Heart left ventricle (tissue), 16 donors: ENCODE measurements around the gene KIF24. TPM values are rescaled to one million over a fixed set of nuclear protein-coding genes. Genes with fewer than 3 reads are reported as not detected.
A peak's percentile ranks its signal among the peaks of the same experiment; 100 is the strongest.

Experiments used
- ATAC-seq, 4 donors: fragments of 200-7000 bp; cut with Tn5 transposase; one replicate each; pipeline ENCODE4 v1.9.1; 2020 to 2022; ENCODE audit warnings: moderate library complexity in 4 of 4, mild to moderate bottlenecking in 3 of 4, moderate number of reproducible peaks in 1 of 4
- DNase-seq, 5 donors: peaks; one replicate each; pipeline ENCODE4 v3.0.0-alpha.2; 2020
- H3K27ac ChIP-seq, 12 donors: fragments of 200-600 bp; sonication (generic) in 4 of 12; one replicate each; pipeline versions ENCODE4 v1.5.0 to v1.8.0; 2016 to 2022; ENCODE audit warnings: mild to moderate bottlenecking in 2 of 12
- H3K27me3 ChIP-seq, 9 donors: fragments of 200-600 bp; sonication (generic) in 2 of 9; one replicate each; pipeline versions ENCODE4 v1.5.1 to v1.8.0; 2016 to 2022; ENCODE audit warnings: mild to moderate bottlenecking in 3 of 9
- H3K36me3 ChIP-seq, 9 donors: fragments of 200-600 bp; sonication (generic) in 2 of 9; one replicate each; pipeline versions ENCODE4 v1.5.0 to v1.8.0; 2018 to 2022; ENCODE audit warnings: mild to moderate bottlenecking in 2 of 9
- H3K4me1 ChIP-seq, 12 donors: fragments of 200-600 bp; sonication (generic) in 4 of 12; one replicate each; pipeline versions ENCODE4 v1.5.0 to v1.8.0; 2016 to 2022; ENCODE audit warnings: mild to moderate bottlenecking in 3 of 12
- H3K4me3 ChIP-seq, 12 donors: fragments of 200-600 bp; sonication (generic) in 4 of 12; one replicate each; pipeline versions ENCODE4 v1.5.0 to v1.8.0; 2017 to 2022; ENCODE audit warnings: mild to moderate bottlenecking in 9 of 12, moderate library complexity in 4 of 12
- H3K9me3 ChIP-seq, 12 donors: fragments of 200-600 bp; sonication (generic) in 4 of 12; one replicate each; pipeline versions ENCODE4 v1.5.0 to v1.8.0; 2016 to 2022; ENCODE audit warnings: mild to moderate bottlenecking in 1 of 12
- CTCF ChIP-seq, 12 donors: fragments of 200-600 bp; sonication (generic) in 4 of 12; IDR thresholded peaks; one replicate each; pipeline versions ENCODE4 v1.5.0 to v1.8.0; 2018 to 2022; ENCODE audit warnings: antibody characterized with exemption in 12 of 12, mild to moderate bottlenecking in 5 of 12
- POLR2A ChIP-seq, 2 donors: fragments of 450-650 bp; IDR thresholded peaks; one replicate each; pipeline ENCODE4 v1.6.1; 2017; ENCODE audit warnings: antibody characterized with exemption in 2 of 2, mild to moderate bottlenecking in 2 of 2, moderate library complexity in 2 of 2
- WGBS, 4 donors: extraction: QIAGEN DNeasy Blood & Tissue Kit in 2 of 4; methylation state at CpG; one replicate each; pipeline versions ENCODE4 v1.1.5 to v1.1.7; 2013 to 2018; 5-methylcytosine and 5-hydroxymethylcytosine counted together
- intact Hi-C, 10 donors: fragments of 100-400 bp; cut with DNase I; formaldehyde crosslinking; loops; one replicate each; pipeline versions ENCODE4 v1.11.1 to v1.14.2; 2022
- polyA plus RNA-seq, 2 donors: library from polyadenylated mRNA; stranded (reverse); fragments of 200-250 nt; gene quantifications; one replicate each; pipeline ENCODE4 v1.2.3, GENCODE V29; 2013
- total RNA-seq, 9 donors: library from RNA; depleted of rRNA in 2 of 9; stranded (reverse); fragments of >200 nt in 2 of 9; fragmentation: NEBNext Ultra II Directional in 3 of 9; extraction: Animal tissue kit (Norgen Biotek cat#: 25700) in 3 of 9; gene quantifications; one replicate each; pipeline versions ENCODE4 v1.1.0 to v1.2.4, GENCODE V29; 2016 to 2023
- donor health status: ischemic (EF 13 %, LVEDD 7.1; RV severe dilation, severe dysfunction).
- donor health status: healthy with polysubstance abuse.
- donor health status: DM: no; HTN: yes; CAD: no.
- donor health status: DM: no; HTN: no; CAD: no.
- donor health status: ischemic (EF 25% LVEDD 6.9; RV normal size, moderate dysfunction).
- donor health status: ischemic (EF 25% LVEDD 5.7; RV mildly dilated, moderate dysfunction).
- donor health status: healthy.
- donor health status: DM: yes; HTN: yes; CAD: no.
- donor health status: ischemic (EF 35%, LVEDD 5.7; RV mildly dilated, moderate dysfunction).
- donor health status: nonischemic (EF 11% LVEDD 7.7; RV severe dilation, severe dysfunction).
- donor health status: DM: yes; HTN: yes; CAD: no.
- donor health status: PGD.
- donor health status: ischemic (EF 29% LVEDD 5.4; RV normal size, mild dysfunction).
- donor health status: nonischemic (EF 23%, LVEDD 6.1; RV moderate dilation, normal function).

Gene KIF24
- total and polyA plus RNA-seq, 11 donors: 0.19 to 1.6 (median 0.64) TPM

GRCh38 chr9:34376596-34377403 is 47.7 kb upstream of the KIF24 start, which contains the start of gene MYORG:
Gene MYORG, minus strand, starts transcription at chr9:34376898. Its CDS starts 3,955 bp downstream, at chr9:34372943.
- Histone ChIP-seq H3K4me3 (peak within 1 kb of the TSS; percentile 57 to 90 (median 80)), H3K9me3 (no peaks in the 10 kb centered on the region), H3K27me3 (peaks cover 0 to 6% (median 0%) of the 10 kb centered on the region in 9 donors), H3K27ac (peak within 1 kb of the TSS; percentile 31 to 85 (median 76)), H3K4me1 (peaks cover 0 to 51% (median 28%) of the 10 kb centered on the region in 12 donors), H3K36me3 (peaks cover 0 to 8% (median 0%) of the 10 kb centered on the region in 9 donors)
- 0 to 1% (median 1%) methylated on average over 21 to 54 of the region's 54 CpGs for WGBS, 4 donors
- ATAC-seq (peak; percentile 78 to 86 (median 83)), DNase-seq (peak; percentile 90 to 95 (median 93))
- TF ChIP-seq POLR2A (IDR thresholded peaks at IDR 0.05) (peak in 1 of 2 donors; percentile 60), CTCF (IDR thresholded peaks at IDR 0.05) (no peak)
- intact Hi-C loops: loop anchor here in 6 of 10 donors (5.0 kb wide), 3 partner anchors 119 to 249 kb away; partner anchors contain the start of gene DCAF12 (in 1 of the 6)

GRCh38 chr9:34375901-34376595 is 47.0 kb upstream of the KIF24 start:
- peak overlapping the region; percentile 31 to 85 (median 76) for H3K27ac ChIP-seq
- DNase-seq (peak; percentile 61 to 82 (median 66)), ATAC-seq (peak in 3 of 4 donors; percentile 23 to 53 (median 34))
- H3K9me3 ChIP-seq: no peaks in the 10 kb centered on the region
- 12 to 27% (median 13%) methylated on average over 10 to 22 of the region's 22 CpGs for whole genome bisulfite sequencing, 4 donors
- intact Hi-C loops: loop anchor here in 6 of 10 donors (5.0 kb wide), 3 partner anchors 119 to 249 kb away; partner anchors contain the start of gene DCAF12 (in 1 of the 6)
- TF ChIP-seq CTCF (IDR thresholded peaks at IDR 0.05) (peak in 4 of 12 donors; percentile 27 to 40 (median 30)), POLR2A (IDR thresholded peaks at IDR 0.05) (no peak)
- H3K4me3 ChIP-seq: peak overlapping the region; percentile 57 to 90 (median 80)
- H3K4me1 ChIP-seq: peaks cover 0 to 48% (median 25%) of the 10 kb centered on the region in 12 donors
- peaks cover 0 to 16% (median 2%) of the 10 kb centered on the region in 9 donors for H3K36me3 ChIP-seq
- peaks cover 0 to 9% (median 0%) of the 10 kb centered on the region in 9 donors for H3K27me3 ChIP-seq

GRCh38 chr9:34374905-34375552 is 46.0 kb upstream of the KIF24 start:
- 66 to 76% (median 67%) methylated on average over 5 of the region's 5 CpGs for WGBS, 4 donors
- Histone ChIP-seq H3K4me1 (peaks cover 0 to 42% (median 18%) of the 10 kb centered on the region in 12 donors), H3K9me3 (no peaks in the 10 kb centered on the region), H3K36me3 (peaks cover 0 to 23% (median 6%) of the 10 kb centered on the region in 9 donors), H3K4me3 (no peak overlapping the region), H3K27ac (no peak overlapping the region), H3K27me3 (peaks cover 0 to 9% (median 0%) of the 10 kb centered on the region in 9 donors)
- ATAC-seq (no peak), DNase-seq (no peak)
- TF ChIP-seq CTCF (IDR thresholded peaks at IDR 0.05) (no peak), POLR2A (IDR thresholded peaks at IDR 0.05) (no peak)
- intact Hi-C loops: loop anchor here in 6 of 10 donors (5.0 kb wide), 3 partner anchors 118 to 248 kb away; partner anchors contain the start of gene DCAF12 (in 1 of the 6)
